NT2/D1 (cell line): ENCODE measurements around the gene ARHGAP10.

ENCODE experiments used
- DNase-seq: peaks from one replicate; pipeline ENCODE4 v3.0.0-alpha.2; 2011; ENCODE audit warnings: low read depth, low spot score
- H3K27me3 ChIP-seq: 2 replicates; pipeline ENCODE4 v1.6.0; 2011; ENCODE audit warnings: mild to moderate bottlenecking; ENCODE audit not compliant: insufficient read length, insufficient read depth
- H3K36me3 ChIP-seq: 2 replicates; pipeline ENCODE4 v1.6.1; 2011; ENCODE audit warnings: mild to moderate bottlenecking, low read length, mixed read lengths; ENCODE audit not compliant: insufficient read depth, insufficient read length
- H3K4me1 ChIP-seq: 2 replicates; pipeline ENCODE4 v1.5.1; 2011; ENCODE audit not compliant: insufficient read depth, insufficient read length
- H3K4me3 ChIP-seq: 2 replicates; pipeline ENCODE4 v1.5.1; 2011; ENCODE audit warnings: low read depth; ENCODE audit not compliant: insufficient read length
- H3K9ac ChIP-seq: 2 replicates; pipeline ENCODE4 v1.6.0; 2011; ENCODE audit warnings: low read depth; ENCODE audit not compliant: insufficient read length
- H3K9me3 ChIP-seq: 2 replicates; pipeline ENCODE4 v1.5.1; 2011; ENCODE audit warnings: mild to moderate bottlenecking, low read length; ENCODE audit not compliant: insufficient read depth
- SUZ12 ChIP-seq: IDR thresholded peaks from 2 replicates; pipeline ENCODE4 v1.6.1; 2011; ENCODE audit not compliant: insufficient read length, insufficient read depth; ENCODE audit errors: extremely low read depth
- YY1 ChIP-seq: IDR thresholded peaks from 2 replicates; pipeline ENCODE4 v1.6.1; 2011; ENCODE audit not compliant: insufficient read length, insufficient read depth
- ZNF274 ChIP-seq: IDR thresholded peaks from 2 replicates; pipeline ENCODE4 v1.6.1; 2011; ENCODE audit warnings: mild to moderate bottlenecking, low read depth, low read length

ARHGAP10 gene

DNA sequence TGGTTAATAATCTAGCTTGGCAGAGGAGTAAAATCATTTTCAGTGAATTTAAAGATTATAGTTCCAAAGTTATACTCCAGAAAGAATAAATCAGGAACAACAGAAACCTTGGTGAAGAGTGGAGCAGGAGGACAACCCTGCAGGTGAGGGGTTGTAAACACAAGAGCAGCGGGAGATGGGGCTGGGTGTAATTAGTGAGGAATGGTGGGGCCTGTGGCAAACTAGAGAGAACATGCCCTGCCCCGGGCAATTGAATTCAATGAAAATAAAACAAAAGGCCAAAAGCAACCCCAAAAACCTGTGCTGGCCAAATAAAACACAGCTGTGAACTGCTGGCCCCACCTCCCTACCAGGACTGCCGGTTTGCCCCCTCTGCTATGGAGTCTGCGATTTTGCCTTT, 385.1 kb downstream of the ARHGAP10 start:
- no peak overlapping the region for H3K9ac ChIP-seq
- no peak for TF ChIP-seq ZNF274
- no peak for TF ChIP-seq SUZ12
- no peak for TF ChIP-seq YY1
- no peak for DNase-seq
- H3K27me3 ChIP-seq, result no peaks in the 10 kb centered on the region
- H3K4me1 ChIP-seq, result no peaks in the 10 kb centered on the region
- H3K36me3 ChIP-seq, result no peaks in the 10 kb centered on the region
- no peaks in the 10 kb centered on the region for H3K9me3 ChIP-seq
- H3K4me3 ChIP-seq, result no peak overlapping the region

DNA sequence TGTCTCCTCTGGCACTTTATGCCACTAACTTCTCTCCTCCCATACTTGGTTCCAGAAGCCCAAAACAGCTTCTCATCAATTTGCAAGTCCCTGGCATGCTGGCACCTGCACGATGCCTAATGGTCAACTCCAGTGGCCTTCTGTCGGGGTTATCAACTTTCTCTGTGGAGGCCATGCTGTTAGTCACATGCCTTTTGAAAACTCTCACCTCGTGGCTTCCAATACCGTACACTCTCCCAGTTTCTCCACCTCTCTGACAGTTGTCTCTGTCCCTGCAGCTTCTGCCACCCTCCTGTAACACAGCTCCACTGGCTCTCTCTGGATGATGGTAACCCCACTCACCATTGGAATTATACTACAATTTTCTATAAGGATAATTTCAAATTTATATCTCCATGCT, 386.3 kb downstream of the ARHGAP10 start:
- DNase-seq, result no peak
- Histone ChIP-seq H3K27me3 (no peaks in the 10 kb centered on the region), H3K9me3 (peaks cover 2% of the 10 kb centered on the region; the same call in 1 of the 2 replicates), H3K9ac (no peak overlapping the region), H3K4me3 (no peak overlapping the region), H3K36me3 (no peaks in the 10 kb centered on the region), H3K4me1 (no peaks in the 10 kb centered on the region)
- TF ChIP-seq ZNF274, result no peak
- no peak for TF ChIP-seq SUZ12
- TF ChIP-seq YY1, result no peak

DNA sequence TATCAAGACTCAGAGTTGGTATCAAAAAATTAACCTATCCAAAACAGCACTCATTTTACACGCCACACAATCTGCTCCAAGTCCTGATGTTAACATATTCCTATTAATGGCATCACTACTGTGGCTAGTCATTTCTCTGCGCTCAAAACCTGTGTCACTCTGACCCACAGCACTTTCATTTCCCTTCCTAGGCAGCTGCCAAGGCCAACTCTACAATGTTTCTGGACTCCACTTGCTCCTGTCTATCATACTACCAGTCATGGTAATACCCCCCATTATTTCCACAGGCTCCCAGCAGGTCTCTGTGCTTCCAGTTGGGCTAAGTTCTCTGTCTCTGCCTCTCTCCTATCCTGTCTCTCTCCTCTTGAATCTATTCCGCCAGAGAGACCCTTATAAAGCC, 386.7 kb downstream of the ARHGAP10 start:
- no peak for TF ChIP-seq ZNF274
- no peak for TF ChIP-seq SUZ12
- TF ChIP-seq YY1, result no peak
- Histone ChIP-seq H3K4me1 (no peaks in the 10 kb centered on the region), H3K36me3 (no peaks in the 10 kb centered on the region), H3K9me3 (peaks cover 4% of the 10 kb centered on the region; the same call in 1 of the 2 replicates), H3K4me3 (no peak overlapping the region), H3K9ac (no peak overlapping the region), H3K27me3 (no peaks in the 10 kb centered on the region)
- no peak for DNase-seq

DNA sequence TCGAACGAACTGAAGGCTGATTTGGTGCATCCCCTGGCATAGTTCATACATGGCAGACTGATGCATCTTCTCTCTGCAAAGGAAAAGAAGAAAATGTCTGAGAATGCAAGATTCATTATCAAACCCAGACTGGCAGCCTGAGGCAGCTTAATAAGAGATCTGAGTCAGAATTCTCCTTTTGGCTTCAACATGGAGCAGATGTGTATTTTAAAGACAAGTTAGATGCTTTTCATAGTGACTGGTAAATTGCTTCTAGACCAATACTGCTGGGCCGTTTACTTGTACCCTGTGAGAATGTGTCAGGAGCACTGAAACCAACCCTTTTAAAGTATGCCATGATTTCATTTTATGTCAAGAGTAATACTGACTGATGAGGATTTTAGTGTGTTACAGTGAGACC, 388.3 kb downstream of the ARHGAP10 start:
- no peaks in the 10 kb centered on the region for H3K4me1 ChIP-seq
- no peaks in the 10 kb centered on the region for H3K27me3 ChIP-seq
- TF ChIP-seq SUZ12 (no peak), ZNF274 (no peak), YY1 (no peak)
- H3K4me3 ChIP-seq, result no peak overlapping the region
- H3K36me3 ChIP-seq, result no peaks in the 10 kb centered on the region
- H3K9ac ChIP-seq, result no peak overlapping the region
- H3K9me3 ChIP-seq, result peaks cover 15% of the 10 kb centered on the region
- no peak for DNase-seq
